IPS DF 4.7 (cell line): Measurements from ENCODE around the gene CDC37L1.
"Not testable (repeated sequence)": the region's sequence is repeated elsewhere in the genome, so short reads cannot be mapped to it uniquely, and the experiment has no call there.

Experiments used
- DNase-seq: peaks from one replicate; pipeline ENCODE4 v3.0.0-alpha.2; 2013; ENCODE audit warnings: low spot score; ENCODE audit errors: extremely low read depth

Gene CDC37L1

GRCh38 chr9:4679268-4680172 is at the start of gene CDC37L1:
Gene CDC37L1, plus strand, starts transcription at chr9:4679569. Its CDS starts 199 bp downstream, at chr9:4679768.
- peak; percentile 69 for DNase-seq

GRCh38 chr9:4630836-4631235 is 48.5 kb upstream of the CDC37L1 start:
- DNase-seq = no peak

GRCh38 chr9:4638968-4639367 is 40.4 kb upstream of the CDC37L1 start:
- DNase-seq = no peak

GRCh38 chr9:4639420-4639819 is 39.9 kb upstream of the CDC37L1 start:
- DNase-seq = no peak

- no peak for DNase-seq
These were observed 39.3 kb upstream of the CDC37L1 start for GRCh38 chr9:4640027-4640426.

- no peak for DNase-seq
These were observed 37.0 kb upstream of the CDC37L1 start for GRCh38 chr9:4642351-4642750.

GRCh38 chr9:4654084-4654483 is 25.3 kb upstream of the CDC37L1 start:
- DNase-seq = no peak

- DNase-seq = no peak
These were observed 24.8 kb upstream of the CDC37L1 start for GRCh38 chr9:4654538-4654937.

GRCh38 chr9:4656196-4656595 is 23.2 kb upstream of the CDC37L1 start:
- not testable (repeated sequence) for DNase-seq

GRCh38 chr9:4656621-4657020 is 22.7 kb upstream of the CDC37L1 start:
- no peak for DNase-seq

GRCh38 chr9:4657426-4658159 is 21.8 kb upstream of the CDC37L1 start:
- no peak for DNase-seq

- DNase-seq = not testable (repeated sequence)
These were observed 18.7 kb upstream of the CDC37L1 start for GRCh38 chr9:4660665-4661064.

- DNase-seq = no peak
These were observed 18.2 kb upstream of the CDC37L1 start for GRCh38 chr9:4661165-4661564.

GRCh38 chr9:4661611-4662010 is 17.8 kb upstream of the CDC37L1 start:
- no peak for DNase-seq

GRCh38 chr9:4662108-4662988 is 17.0 kb upstream of the CDC37L1 start, which contains the start of gene PLPP6:
Gene PLPP6, plus strand, starts transcription at chr9:4662294. Its CDS starts 82 bp downstream, at chr9:4662376.
- DNase-seq = peak; percentile 81

- DNase-seq = no peak
These were observed 16.2 kb upstream of the CDC37L1 start for GRCh38 chr9:4662989-4663792.

- no peak for DNase-seq
These were observed 15.4 kb upstream of the CDC37L1 start for GRCh38 chr9:4663956-4664355.

GRCh38 chr9:4665357-4665756 is 14.0 kb upstream of the CDC37L1 start:
- DNase-seq = no peak

- DNase-seq = no peak
These were observed 13.2 kb upstream of the CDC37L1 start, which contains the start of gene SPATA6L for GRCh38 chr9:4666042-4666699. Gene SPATA6L, minus strand, starts transcription at chr9:4666480. Its CDS starts 230 bp downstream, at chr9:4666250.

- no peak for DNase-seq
These were observed 11.7 kb upstream of the CDC37L1 start for GRCh38 chr9:4667681-4668080.
